CD4-positive, CD25-positive, alpha-beta regulatory T cell (primary cell): ENCODE measurements around the gene EGLN3. TPM values are rescaled to one million over a fixed set of nuclear protein-coding genes. Genes with fewer than 3 reads are reported as not detected.

Source experiments
- ATAC-seq, 2 donors: fragments of 150-1000 bp; cut with Tn5 transposase; one replicate each; pipeline ENCODE4 v1.10.0; 2021; ENCODE audit warnings: low read depth in 2 of 2, moderate number of reproducible peaks in 2 of 2, moderate library complexity in 1 of 2
- DNase-seq, 3 donors: peaks; one replicate each; pipeline versions ENCODE4 v3.0.0 to v3.0.0-alpha.2; 2012 to 2022; ENCODE audit warnings: mixed read lengths in 1 of 3
- H3K27ac ChIP-seq: one replicate; pipeline ENCODE4 v1.7.0; 2013; ENCODE audit warnings: mild to moderate bottlenecking, low read length; ENCODE audit not compliant: insufficient read depth, poor library complexity, severe bottlenecking
- H3K27me3 ChIP-seq: one replicate; pipeline ENCODE4 v1.7.0; 2013; ENCODE audit warnings: low read length; ENCODE audit not compliant: control insufficient read depth, insufficient read depth
- H3K36me3 ChIP-seq: one replicate; pipeline ENCODE4 v1.7.0; 2013; ENCODE audit warnings: mild to moderate bottlenecking, low read length, moderate library complexity; ENCODE audit not compliant: control insufficient read depth, insufficient read depth
- H3K4me1 ChIP-seq: 2 replicates; pipeline ENCODE4 v1.7.0; 2013; ENCODE audit warnings: mild to moderate bottlenecking, low read length; ENCODE audit not compliant: insufficient read depth, control insufficient read depth, poor library complexity, severe bottlenecking
- H3K4me3 ChIP-seq: one replicate; pipeline ENCODE4 v1.7.0; 2013; ENCODE audit warnings: low read depth, mild to moderate bottlenecking, low read length, moderate library complexity
- H3K9me3 ChIP-seq, 2 experiments: 1 replicate in 1 of 2; 2 replicates in 1 of 2; pipeline ENCODE4 v1.7.0; 2013; ENCODE audit warnings: low read length in 2 of 2, mild to moderate bottlenecking in 1 of 2, moderate library complexity in 1 of 2; ENCODE audit not compliant: control insufficient read depth in 2 of 2
- H3K27ac Mint-ChIP-seq, 3 donors: one replicate each; pipeline ENCODE4 v1.8.0; 2020 to 2022; ENCODE audit warnings: mild to moderate bottlenecking in 3 of 3, mixed read lengths in 3 of 3, moderate library complexity in 2 of 3
- H3K27me3 Mint-ChIP-seq: one replicate; pipeline ENCODE4 v1.8.0; 2022; ENCODE audit warnings: mild to moderate bottlenecking, mixed read lengths
- H3K36me3 Mint-ChIP-seq: one replicate; pipeline ENCODE4 v1.8.0; 2020; ENCODE audit warnings: mixed read lengths
- H3K4me1 Mint-ChIP-seq, 4 donors: one replicate each; pipeline ENCODE4 v1.8.0; 2020 to 2022; ENCODE audit warnings: mixed read lengths in 4 of 4, mild to moderate bottlenecking in 1 of 4
- H3K4me3 Mint-ChIP-seq, 4 donors: one replicate each; pipeline ENCODE4 v1.8.0; 2020 to 2022; ENCODE audit warnings: mild to moderate bottlenecking in 4 of 4, mixed read lengths in 4 of 4, moderate library complexity in 3 of 4
- H3K9me3 Mint-ChIP-seq, 7 donors: one replicate each; pipeline ENCODE4 v1.8.0; 2020 to 2022; ENCODE audit warnings: mixed read lengths in 7 of 7, mild to moderate bottlenecking in 3 of 7, moderate library complexity in 2 of 7
- polyA plus RNA-seq, 4 donors: library from polyadenylated mRNA; unstranded; fragments of 300-500 nt; fragmentation: Illumina TruSeq; gene quantifications; one replicate each; pipeline ENCODE4 v1.2.3, GENCODE V29; 2021
- total RNA-seq: library from RNA; stranded (reverse); gene quantifications from one replicate; pipeline ENCODE4 v1.2.3, GENCODE V29; 2022

Gene EGLN3
- total RNA-seq (1.4 TPM), polyA plus RNA-seq (under 1 TPM in 1 of 4 donors, not detected in 3; 0.24 TPM)

DNA sequence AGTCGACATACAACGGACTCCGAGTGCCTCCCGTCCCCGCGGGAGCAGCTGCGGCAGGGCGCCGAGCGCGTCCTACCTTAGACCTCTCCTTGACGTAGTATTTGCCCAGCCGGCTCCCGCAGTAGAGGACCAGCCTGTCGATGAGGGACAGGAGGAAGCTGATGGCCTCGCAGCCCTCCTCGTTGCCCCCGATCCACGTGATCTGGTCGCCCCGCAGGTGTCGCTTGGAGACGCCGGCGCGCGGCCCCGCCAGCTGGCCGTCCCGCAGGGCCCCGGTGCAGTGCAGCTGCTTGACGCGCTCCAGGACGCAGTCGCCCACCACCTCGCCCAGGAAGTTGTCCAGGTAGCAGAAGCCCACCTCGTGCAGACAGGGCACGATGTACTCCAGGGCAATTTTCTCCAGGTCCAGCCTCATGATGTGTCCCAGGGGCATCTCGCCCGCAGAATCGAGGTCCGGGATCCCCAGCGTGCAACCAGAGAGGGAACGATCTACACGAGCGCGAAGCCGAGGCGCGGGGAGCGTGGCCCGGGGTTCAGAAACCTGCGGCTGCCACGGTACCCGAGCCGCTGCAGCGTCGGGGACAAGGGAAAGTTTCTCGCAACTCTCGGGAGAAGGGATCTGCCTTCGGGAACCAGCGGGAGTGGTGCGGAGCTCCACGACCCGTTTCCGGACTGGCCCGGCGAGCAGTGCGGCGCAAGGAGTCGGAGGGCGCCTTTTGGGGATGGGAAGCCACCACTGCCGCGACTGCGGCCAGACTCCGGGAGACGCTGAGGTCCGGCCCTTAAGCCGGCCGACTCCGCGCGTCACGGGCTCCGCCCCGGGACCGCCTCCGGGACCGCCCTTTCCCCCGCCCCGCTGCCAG, at the start of gene EGLN3:
Gene EGLN3, minus strand, starts transcription at position 755 of the 863 bp plus-strand sequence. Its CDS starts 322 bp downstream, at position 433.
- DNase-seq (peak in 1 of 3 donors; percentile 39), ATAC-seq (peak in 1 of 2 donors; percentile 43)
- no peaks in the 10 kb centered on the region for H3K36me3 Mint-ChIP-seq
- H3K4me1 Mint-ChIP-seq = peaks cover 0 to 13% (median 1%) of the 10 kb centered on the region in 4 donors
- H3K4me1 ChIP-seq = peaks cover 8% of the 10 kb centered on the region
- peak within 1 kb of the TSS in 3 of 4 donors; percentile 13 to 50 (median 44) for H3K4me3 Mint-ChIP-seq
- H3K36me3 ChIP-seq = no peaks in the 10 kb centered on the region
- no peak within 1 kb of the TSS for H3K4me3 ChIP-seq
- peaks cover 14% of the 10 kb centered on the region for H3K27me3 ChIP-seq
- no peak within 1 kb of the TSS for H3K27ac ChIP-seq
- H3K9me3 Mint-ChIP-seq = peaks cover 0 to 3% (median 0%) of the 10 kb centered on the region in 7 donors
- H3K27ac Mint-ChIP-seq = no peak within 1 kb of the TSS
- H3K9me3 ChIP-seq = no peaks in the 10 kb centered on the region
- peaks cover 63% of the 10 kb centered on the region for H3K27me3 Mint-ChIP-seq

DNA sequence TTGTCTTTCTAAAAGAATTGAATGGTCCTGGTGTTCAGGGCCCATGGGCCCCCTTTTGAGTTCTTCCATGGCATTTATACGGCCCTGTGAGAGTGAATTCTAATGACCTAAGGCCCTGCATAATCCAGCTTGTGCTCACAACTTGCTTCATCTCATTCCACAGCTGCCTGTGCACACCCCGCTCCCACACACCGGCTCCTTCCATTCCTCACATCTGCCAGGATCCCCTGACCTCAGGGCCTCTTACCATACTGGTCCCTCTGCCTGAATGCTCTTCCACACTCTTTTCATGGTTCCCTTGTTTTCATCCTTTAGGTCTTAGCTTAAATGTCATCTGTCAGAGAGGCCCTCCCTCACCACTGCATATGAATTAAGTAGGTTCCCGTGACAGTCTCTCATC, 49.5 kb upstream of the EGLN3 start:
- Mint-ChIP-seq H3K27me3 (peaks cover 4% of the 10 kb centered on the region), H3K9me3 (peaks cover 0 to 2% (median 0%) of the 10 kb centered on the region in 7 donors), H3K4me1 (no peaks in the 10 kb centered on the region), H3K36me3 (no peaks in the 10 kb centered on the region), H3K27ac (no peak overlapping the region), H3K4me3 (no peak overlapping the region)
- no peaks in the 10 kb centered on the region for H3K36me3 ChIP-seq
- no peaks in the 10 kb centered on the region for H3K9me3 ChIP-seq
- H3K4me1 ChIP-seq = no peaks in the 10 kb centered on the region
- ATAC-seq = no peak
- H3K27me3 ChIP-seq = no peaks in the 10 kb centered on the region
- no peak for DNase-seq
- no peak overlapping the region for H3K4me3 ChIP-seq
- H3K27ac ChIP-seq = no peak overlapping the region

DNA sequence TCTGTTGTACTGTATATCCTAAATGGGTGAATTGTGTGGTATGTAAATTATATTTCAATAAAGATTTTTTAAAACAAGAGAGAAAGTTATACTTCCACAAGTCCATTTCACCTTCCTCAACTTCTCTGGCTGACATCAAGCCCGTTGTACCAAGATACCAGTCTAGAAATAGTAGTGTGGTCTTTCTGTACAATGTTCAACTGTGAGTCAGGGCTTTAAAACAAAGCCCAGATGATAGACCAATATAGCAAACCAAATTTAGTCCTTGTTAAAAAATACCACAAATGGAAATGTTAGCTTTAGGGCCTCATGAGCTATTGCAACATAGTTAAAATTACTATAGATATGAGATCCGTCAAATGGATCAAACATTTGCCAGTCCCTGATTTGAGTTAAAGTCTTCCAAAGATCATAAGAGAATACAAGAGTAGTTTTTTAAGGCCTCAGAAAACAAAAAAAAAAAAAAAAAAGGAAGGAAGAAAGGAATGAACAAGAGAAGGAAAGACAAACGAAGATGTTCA, 49.0 kb upstream of the EGLN3 start:
- Histone ChIP-seq H3K4me3 (no peak overlapping the region), H3K36me3 (no peaks in the 10 kb centered on the region), H3K4me1 (no peaks in the 10 kb centered on the region), H3K9me3 (no peaks in the 10 kb centered on the region), H3K27me3 (no peaks in the 10 kb centered on the region), H3K27ac (no peak overlapping the region)
- H3K27ac Mint-ChIP-seq = no peak overlapping the region
- H3K36me3 Mint-ChIP-seq = no peaks in the 10 kb centered on the region
- no peaks in the 10 kb centered on the region for H3K4me1 Mint-ChIP-seq
- no peak overlapping the region for H3K4me3 Mint-ChIP-seq
- peaks cover 0 to 2% (median 0%) of the 10 kb centered on the region in 7 donors for H3K9me3 Mint-ChIP-seq
- peaks cover 4% of the 10 kb centered on the region for H3K27me3 Mint-ChIP-seq
- DNase-seq = no peak
- ATAC-seq = no peak

DNA sequence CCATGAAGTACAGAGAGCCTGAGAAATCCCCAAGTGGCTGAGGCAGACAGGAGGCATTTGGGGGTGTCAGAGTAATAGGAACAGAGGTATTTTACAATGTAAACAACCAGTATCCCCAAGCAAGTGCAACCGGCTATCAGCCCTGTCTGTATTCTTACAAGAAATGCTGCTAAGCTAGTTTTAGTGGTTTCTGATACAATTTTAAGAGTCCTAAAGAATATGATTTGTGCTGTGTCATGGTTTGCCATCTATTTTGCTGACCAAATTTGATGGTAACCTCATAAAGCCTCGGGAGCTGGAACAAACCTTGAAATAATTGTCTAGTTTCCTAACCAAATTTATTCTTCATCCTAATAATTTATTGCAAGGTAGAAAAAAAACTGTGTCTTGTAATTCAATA, 46.7 kb upstream of the EGLN3 start:
- H3K27ac Mint-ChIP-seq = no peak overlapping the region
- no peaks in the 10 kb centered on the region for H3K4me1 Mint-ChIP-seq
- H3K4me1 ChIP-seq = no peaks in the 10 kb centered on the region
- ATAC-seq (no peak), DNase-seq (no peak)
- H3K9me3 ChIP-seq = no peaks in the 10 kb centered on the region
- H3K27me3 Mint-ChIP-seq = peaks cover 4% of the 10 kb centered on the region
- H3K27ac ChIP-seq = no peak overlapping the region
- H3K4me3 ChIP-seq = no peak overlapping the region
- no peaks in the 10 kb centered on the region for H3K36me3 ChIP-seq
- H3K4me3 Mint-ChIP-seq = no peak overlapping the region
- H3K36me3 Mint-ChIP-seq = no peaks in the 10 kb centered on the region
- peaks cover 0 to 2% (median 0%) of the 10 kb centered on the region in 7 donors for H3K9me3 Mint-ChIP-seq
- H3K27me3 ChIP-seq = no peaks in the 10 kb centered on the region

DNA sequence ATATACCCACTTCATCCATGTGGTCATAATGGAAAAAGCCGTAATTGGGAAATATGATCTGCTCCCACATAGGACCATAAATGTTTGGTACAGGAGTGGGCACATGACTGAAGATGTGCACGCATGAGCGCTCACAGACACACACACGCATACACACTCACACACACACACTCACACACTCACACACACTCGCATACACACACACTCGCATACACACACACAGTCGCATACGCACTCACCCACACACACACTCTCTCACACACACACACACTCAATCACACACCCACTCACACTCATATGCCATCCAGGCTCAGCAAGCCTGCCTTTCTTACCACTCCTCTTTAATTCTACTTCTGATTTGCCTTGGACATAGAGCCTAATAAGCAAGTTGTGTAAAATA, 45.6 kb upstream of the EGLN3 start:
- Mint-ChIP-seq H3K9me3 (peaks cover 0 to 2% (median 0%) of the 10 kb centered on the region in 7 donors), H3K4me1 (no peaks in the 10 kb centered on the region), H3K4me3 (no peak overlapping the region), H3K36me3 (no peaks in the 10 kb centered on the region), H3K27ac (no peak overlapping the region), H3K27me3 (peaks cover 4% of the 10 kb centered on the region)
- Histone ChIP-seq H3K27me3 (no peaks in the 10 kb centered on the region), H3K27ac (no peak overlapping the region), H3K4me1 (no peaks in the 10 kb centered on the region), H3K9me3 (no peaks in the 10 kb centered on the region), H3K36me3 (no peaks in the 10 kb centered on the region), H3K4me3 (no peak overlapping the region)
- ATAC-seq (no peak), DNase-seq (no peak)

DNA sequence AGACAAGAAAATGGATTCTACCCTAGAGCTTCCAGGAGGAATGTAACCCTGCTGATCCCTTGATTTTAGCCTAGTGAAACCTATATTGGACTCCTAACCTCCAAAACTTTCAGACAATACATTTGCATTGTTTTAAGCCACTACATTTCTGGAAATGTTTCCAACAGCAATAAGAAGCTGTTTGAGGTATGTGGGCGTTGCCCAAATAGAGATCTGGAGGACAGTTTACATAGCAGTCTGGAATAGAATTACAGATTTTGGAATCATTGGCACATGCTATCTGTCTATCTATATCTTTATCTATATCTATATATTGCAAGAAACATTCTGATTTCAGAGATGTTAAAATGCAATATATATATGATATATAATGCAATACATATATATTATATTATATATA, 42.4 kb upstream of the EGLN3 start:
- Histone ChIP-seq H3K4me3 (no peak overlapping the region), H3K36me3 (no peaks in the 10 kb centered on the region), H3K4me1 (no peaks in the 10 kb centered on the region), H3K9me3 (no peaks in the 10 kb centered on the region), H3K27ac (no peak overlapping the region), H3K27me3 (no peaks in the 10 kb centered on the region)
- Mint-ChIP-seq H3K4me3 (no peak overlapping the region), H3K4me1 (no peaks in the 10 kb centered on the region), H3K27ac (no peak overlapping the region), H3K36me3 (no peaks in the 10 kb centered on the region), H3K27me3 (no peaks in the 10 kb centered on the region), H3K9me3 (peaks cover 0 to 2% (median 0%) of the 10 kb centered on the region in 7 donors)
- no peak for DNase-seq
- ATAC-seq = no peak

DNA sequence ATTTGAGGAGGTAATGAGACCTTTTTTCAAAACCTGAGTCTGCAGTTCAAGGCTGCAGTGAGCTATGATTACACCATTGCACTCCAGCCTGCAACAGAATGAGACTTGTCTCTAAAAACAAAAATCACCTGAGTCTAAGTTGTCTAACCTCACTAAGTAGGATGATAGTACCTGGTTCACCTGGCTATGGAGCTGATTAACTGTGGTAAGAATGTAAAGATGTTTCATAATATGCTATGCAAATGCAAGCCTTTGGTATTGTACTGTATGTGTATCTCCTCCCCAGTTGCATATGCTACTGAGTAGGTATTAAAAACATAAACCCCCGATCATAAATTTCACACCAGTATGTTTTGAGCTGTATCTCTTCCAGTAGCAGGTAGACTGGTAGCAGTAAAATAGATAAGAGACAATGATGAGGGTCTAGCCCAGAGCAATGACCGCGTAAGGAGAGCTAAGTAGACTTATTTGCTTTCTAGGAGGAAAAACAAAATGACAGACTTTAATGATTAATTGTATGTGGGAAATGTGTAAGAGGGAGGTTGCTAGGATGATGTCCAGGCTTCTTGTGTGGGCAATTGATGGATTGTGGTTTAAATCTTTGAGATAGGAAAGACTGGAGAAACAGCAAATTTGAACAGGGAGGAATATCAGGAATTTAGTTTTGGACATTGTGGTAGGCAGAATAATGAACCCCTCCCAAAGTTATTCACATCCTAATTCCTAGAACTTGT, 41.6 kb upstream of the EGLN3 start:
- ATAC-seq (no peak), DNase-seq (no peak)
- Histone ChIP-seq H3K9me3 (no peaks in the 10 kb centered on the region), H3K27ac (no peak overlapping the region), H3K4me1 (no peaks in the 10 kb centered on the region), H3K36me3 (no peaks in the 10 kb centered on the region), H3K27me3 (no peaks in the 10 kb centered on the region), H3K4me3 (no peak overlapping the region)
- H3K27me3 Mint-ChIP-seq = no peaks in the 10 kb centered on the region
- no peaks in the 10 kb centered on the region for H3K36me3 Mint-ChIP-seq
- peak overlapping the region in 1 of 3 donors; percentile 21 for H3K27ac Mint-ChIP-seq
- H3K4me1 Mint-ChIP-seq = no peaks in the 10 kb centered on the region
- H3K9me3 Mint-ChIP-seq = peaks cover 0 to 2% (median 0%) of the 10 kb centered on the region in 7 donors
- no peak overlapping the region for H3K4me3 Mint-ChIP-seq
